Measurements from ENCODE around the gene SPATA2L.
A peak's percentile ranks its signal among the peaks of the same experiment; 100 is the strongest.

The SPATA2L gene

GRCh38 chr16:89711601-89712273 is 10.2 kb upstream of the SPATA2L start:
- peaks cover 0 to 2% of the 10 kb centered on the region in 2 donors for H3K9me3 ChIP-seq (replicated peaks in 1 of 2; ENCODE audit: control insufficient read depth in 2 of 2, insufficient read depth in 1 of 2, low read depth in 1 of 2, low read length in 2 of 2)
- peak overlapping the region; percentile 2 for H2BK5ac ChIP-seq (ENCODE audit: low read length)
- no peaks in the 10 kb centered on the region for H3K79me1 ChIP-seq (ENCODE audit: low read depth, low read length)
- no peak overlapping the region for H3K4ac ChIP-seq (ENCODE audit: low read length)
- no CpG with 5 or more reads among the region's 48 CpGs for WGBS, 2 donors (ENCODE audit: extremely low coverage in 2 of 2, insufficient read length in 2 of 2, insufficient replicate concordance in 1 of 2)
- peak overlapping the region; percentile 81 for H2BK15ac ChIP-seq (ENCODE audit: low read length)
- peak overlapping the region in 1 of 2 donors; percentile 83 for H3K4me3 ChIP-seq (ENCODE audit: low read length in 2 of 2)
- peak overlapping the region; percentile 96 for H3K18ac ChIP-seq (ENCODE audit: low read length)
- H3K4me1 ChIP-seq (ENCODE audit: control insufficient read depth in 2 of 2, insufficient read depth in 1 of 2, low read depth in 1 of 2, low read length in 2 of 2), result peaks cover 0 to 11% of the 10 kb centered on the region in 2 donors
- H3K23ac ChIP-seq (ENCODE audit: low read depth, low read length, poor library complexity), result peak overlapping the region; percentile 85
- H3K9ac ChIP-seq (ENCODE audit: low read depth, low read length, poor library complexity), result peak overlapping the region; percentile 88
- H4K8ac ChIP-seq (ENCODE audit: low read depth, low read length), result no peak overlapping the region
- no peak overlapping the region for H4K91ac ChIP-seq (ENCODE audit: low read depth, low read length, poor library complexity)
- H3K27ac ChIP-seq (replicated peaks; ENCODE audit: low read length), result no peak overlapping the region
- H2BK120ac ChIP-seq (ENCODE audit: low read depth, low read length), result no peak overlapping the region
- H3K14ac ChIP-seq (ENCODE audit: low read length), result peak overlapping the region; percentile 90
- peak overlapping the region; percentile 91 for H3K4me2 ChIP-seq (ENCODE audit: insufficient read depth, low read length, poor library complexity, severe bottlenecking)
- no peaks in the 10 kb centered on the region for H3K27me3 ChIP-seq (ENCODE audit: control insufficient read depth in 3 of 3, insufficient read depth in 3 of 3, low read depth in 1 of 3, low read length in 3 of 3)
- peaks cover 0 to 4% of the 10 kb centered on the region in 2 donors for H3K36me3 ChIP-seq (replicated peaks in 1 of 2; ENCODE audit: control insufficient read depth in 2 of 2, insufficient read depth in 2 of 2, low read length in 2 of 2)
- peak overlapping the region; percentile 92 for H2AK5ac ChIP-seq (ENCODE audit: low read depth, low read length)
- no peak overlapping the region for H2BK12ac ChIP-seq (ENCODE audit: low read length)
- DNase-seq (ENCODE audit: low spot score), result no peak
- H2AFZ ChIP-seq (ENCODE audit: low read length), result no peak overlapping the region

- Histone ChIP-seq H3K36me3 (replicated peaks in 1 of 2; ENCODE audit: control insufficient read depth in 2 of 2, insufficient read depth in 2 of 2, low read length in 2 of 2) (peaks cover 0 to 4% of the 10 kb centered on the region in 2 donors), H2BK12ac (ENCODE audit: low read length) (no peak overlapping the region), H2BK15ac (ENCODE audit: low read length) (peak overlapping the region; percentile 5), H2AFZ (ENCODE audit: low read length) (no peak overlapping the region), H3K4me2 (ENCODE audit: insufficient read depth, low read length, poor library complexity, severe bottlenecking) (no peak overlapping the region), H3K4ac (ENCODE audit: low read length) (no peak overlapping the region), H3K9me3 (replicated peaks in 1 of 2; ENCODE audit: control insufficient read depth in 2 of 2, insufficient read depth in 1 of 2, low read depth in 1 of 2, low read length in 2 of 2) (peaks cover 0 to 2% of the 10 kb centered on the region in 2 donors), H2BK120ac (ENCODE audit: low read depth, low read length) (no peak overlapping the region), H4K8ac (ENCODE audit: low read depth, low read length) (no peak overlapping the region), H3K79me1 (ENCODE audit: low read depth, low read length) (no peaks in the 10 kb centered on the region), H3K23ac (ENCODE audit: low read depth, low read length, poor library complexity) (no peak overlapping the region), H3K4me3 (ENCODE audit: low read length in 2 of 2) (no peak overlapping the region), H3K18ac (ENCODE audit: low read length) (peak overlapping the region; percentile 92), H3K14ac (ENCODE audit: low read length) (peak overlapping the region; percentile 63), H4K91ac (ENCODE audit: low read depth, low read length, poor library complexity) (no peak overlapping the region), H3K9ac (ENCODE audit: low read depth, low read length, poor library complexity) (no peak overlapping the region), H2AK5ac (ENCODE audit: low read depth, low read length) (peak overlapping the region; percentile 97), H3K27me3 (ENCODE audit: control insufficient read depth in 3 of 3, insufficient read depth in 3 of 3, low read depth in 1 of 3, low read length in 3 of 3) (no peaks in the 10 kb centered on the region), H2BK5ac (ENCODE audit: low read length) (no peak overlapping the region), H3K27ac (replicated peaks; ENCODE audit: low read length) (peak overlapping the region; percentile 4), H3K4me1 (ENCODE audit: control insufficient read depth in 2 of 2, insufficient read depth in 1 of 2, low read depth in 1 of 2, low read length in 2 of 2) (peaks cover 2 to 13% of the 10 kb centered on the region in 2 donors)
- DNase-seq (ENCODE audit: low spot score), result no peak
- WGBS, 2 donors (ENCODE audit: extremely low coverage in 2 of 2, insufficient read length in 2 of 2, insufficient replicate concordance in 1 of 2), result no CpG with 5 or more reads among the region's 63 CpGs
Measured at GRCh38 chr16:89710709-89711564, 9.4 kb upstream of the SPATA2L start.

DNA sequence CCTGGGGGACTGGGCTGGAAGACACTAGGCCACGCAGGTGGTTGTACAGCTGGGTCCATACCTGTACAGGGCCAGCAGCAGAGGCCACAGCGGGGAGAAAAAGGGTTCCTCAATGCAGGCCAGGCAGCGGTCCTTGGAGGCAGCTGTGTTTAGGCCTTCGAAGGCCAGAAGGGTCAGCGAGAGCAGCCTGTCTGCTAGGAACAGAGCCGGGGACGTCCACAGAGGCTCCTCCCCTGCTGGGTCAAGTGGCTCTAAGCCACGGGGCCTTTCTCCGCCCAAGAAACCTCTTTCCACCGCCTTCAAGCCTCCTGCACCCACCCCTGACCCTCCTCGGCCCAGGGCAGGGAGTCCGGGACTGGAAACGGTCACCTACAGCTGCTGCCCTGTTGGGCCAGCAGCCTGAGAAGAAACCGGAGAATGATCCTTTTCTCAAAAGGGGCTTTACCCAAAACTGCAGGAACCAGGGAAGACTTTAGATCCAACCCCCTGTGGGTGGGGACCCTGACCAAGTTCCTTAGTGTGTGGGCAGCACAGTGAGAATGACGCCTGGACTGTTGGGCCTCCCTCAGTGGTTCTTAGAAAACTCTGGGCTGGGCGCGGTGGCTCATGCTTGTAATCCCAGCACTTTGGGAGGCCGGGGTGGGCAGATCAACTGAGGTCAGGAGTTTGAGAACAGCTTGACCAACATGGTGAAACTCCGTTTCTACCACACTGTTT is 8.4 kb upstream of the SPATA2L start:
- Histone ChIP-seq H3K18ac (ENCODE audit: low read length) (peak overlapping the region; percentile 17), H3K27me3 (ENCODE audit: control insufficient read depth in 3 of 3, insufficient read depth in 3 of 3, low read depth in 1 of 3, low read length in 3 of 3) (peaks cover 0 to 2% (median 0%) of the 10 kb centered on the region in 3 experiments)
- WGBS, 2 donors (ENCODE audit: extremely low coverage in 2 of 2, insufficient read length in 2 of 2, insufficient replicate concordance in 1 of 2), result no CpG with 5 or more reads among the region's 19 CpGs

More for the DNA sequence above, 8.4 kb upstream of the SPATA2L start:
- Histone ChIP-seq H2BK120ac (ENCODE audit: low read depth, low read length) (no peak overlapping the region), H2BK5ac (ENCODE audit: low read length) (peak overlapping the region; percentile 48), H3K4me3 (ENCODE audit: low read length in 2 of 2) (no peak overlapping the region), H2BK15ac (ENCODE audit: low read length) (peak overlapping the region; percentile 75), H4K91ac (ENCODE audit: low read depth, low read length, poor library complexity) (no peak overlapping the region), H3K36me3 (replicated peaks in 1 of 2; ENCODE audit: control insufficient read depth in 2 of 2, insufficient read depth in 2 of 2, low read length in 2 of 2) (peaks cover 0 to 4% of the 10 kb centered on the region in 2 donors), H3K23ac (ENCODE audit: low read depth, low read length, poor library complexity) (peak overlapping the region; percentile 17), H3K9ac (ENCODE audit: low read depth, low read length, poor library complexity) (peak overlapping the region; percentile 55), H3K14ac (ENCODE audit: low read length) (peak overlapping the region; percentile 38), H2BK12ac (ENCODE audit: low read length) (no peak overlapping the region), H3K4me2 (ENCODE audit: insufficient read depth, low read length, poor library complexity, severe bottlenecking) (no peak overlapping the region), H3K27ac (replicated peaks; ENCODE audit: low read length) (peak overlapping the region; percentile 22), H2AK5ac (ENCODE audit: low read depth, low read length) (peak overlapping the region; percentile 90), H4K8ac (ENCODE audit: low read depth, low read length) (no peak overlapping the region), H3K9me3 (replicated peaks in 1 of 2; ENCODE audit: control insufficient read depth in 2 of 2, insufficient read depth in 1 of 2, low read depth in 1 of 2, low read length in 2 of 2) (peaks cover 0 to 2% of the 10 kb centered on the region in 2 donors), H3K4ac (ENCODE audit: low read length) (no peak overlapping the region), H2AFZ (ENCODE audit: low read length) (no peak overlapping the region), H3K79me1 (ENCODE audit: low read depth, low read length) (peaks cover 2% of the 10 kb centered on the region), H3K4me1 (ENCODE audit: control insufficient read depth in 2 of 2, insufficient read depth in 1 of 2, low read depth in 1 of 2, low read length in 2 of 2) (peaks cover 2 to 13% of the 10 kb centered on the region in 2 donors)
- no peak for DNase-seq (ENCODE audit: low spot score)

All from neuronal stem cell (in vitro differentiated cells).